Brain microvascular endothelial cell (primary cell): ENCODE results near the gene VILL.

Experiments used
- DNase-seq: peaks from one replicate; pipeline ENCODE4 v3.0.0-alpha.2; 2020
- H3K27ac ChIP-seq: fragments of 250-450 bp; sonication (Bioruptor Pico); 2 replicates; pipeline ENCODE4 v1.5.1; 2020; ENCODE audit warnings: mild to moderate bottlenecking, moderate library complexity
- H3K27me3 ChIP-seq: fragments of 250-450 bp; sonication (Bioruptor Pico); replicated peaks from 2 replicates; pipeline ENCODE4 v1.5.1; 2020; ENCODE audit warnings: mild to moderate bottlenecking
- H3K36me3 ChIP-seq: fragments of 250-450 bp; sonication (Bioruptor Pico); replicated peaks from 2 replicates; pipeline ENCODE4 v1.5.1; 2020; ENCODE audit warnings: mild to moderate bottlenecking
- H3K4me3 ChIP-seq: 2 replicates; pipeline ENCODE4 v1.5.1; 2011; ENCODE audit warnings: low read depth, mild to moderate bottlenecking, control low read depth, low read length, moderate library complexity
- CTCF ChIP-seq: IDR thresholded peaks from 2 replicates; pipeline ENCODE4 v1.5.1; 2011; ENCODE audit warnings: low read depth, mild to moderate bottlenecking, moderate library complexity, low read length, control low read depth, inconsistent platforms; ENCODE audit errors: missing control alignments
- in situ Hi-C: cut with HindIII; loops from 2 replicates; pipeline ENCODE4 v1.10.0; 2017; ENCODE audit warnings: low sequenced_read_pairs, low pct_ligation_motif_present

Gene VILL

GRCh38 chr3:38036906-38037305 is 46.3 kb downstream of the VILL start:
- no peak overlapping the region for H3K4me3 ChIP-seq
- H3K27ac ChIP-seq = no peak overlapping the region
- H3K27me3 ChIP-seq = no peaks in the 10 kb centered on the region
- no peak for TF ChIP-seq CTCF
- no peak for DNase-seq
- in situ Hi-C loops = no loop called here
- no peaks in the 10 kb centered on the region for H3K36me3 ChIP-seq

- DNase-seq = no peak
- in situ Hi-C loops = no loop called here
- no peak overlapping the region for H3K4me3 ChIP-seq
- H3K27me3 ChIP-seq = no peaks in the 10 kb centered on the region
- no peak overlapping the region for H3K27ac ChIP-seq
- no peaks in the 10 kb centered on the region for H3K36me3 ChIP-seq
- no peak for TF ChIP-seq CTCF
Observed at GRCh38 chr3:38038447-38038911, 47.9 kb downstream of the VILL start.

DNA sequence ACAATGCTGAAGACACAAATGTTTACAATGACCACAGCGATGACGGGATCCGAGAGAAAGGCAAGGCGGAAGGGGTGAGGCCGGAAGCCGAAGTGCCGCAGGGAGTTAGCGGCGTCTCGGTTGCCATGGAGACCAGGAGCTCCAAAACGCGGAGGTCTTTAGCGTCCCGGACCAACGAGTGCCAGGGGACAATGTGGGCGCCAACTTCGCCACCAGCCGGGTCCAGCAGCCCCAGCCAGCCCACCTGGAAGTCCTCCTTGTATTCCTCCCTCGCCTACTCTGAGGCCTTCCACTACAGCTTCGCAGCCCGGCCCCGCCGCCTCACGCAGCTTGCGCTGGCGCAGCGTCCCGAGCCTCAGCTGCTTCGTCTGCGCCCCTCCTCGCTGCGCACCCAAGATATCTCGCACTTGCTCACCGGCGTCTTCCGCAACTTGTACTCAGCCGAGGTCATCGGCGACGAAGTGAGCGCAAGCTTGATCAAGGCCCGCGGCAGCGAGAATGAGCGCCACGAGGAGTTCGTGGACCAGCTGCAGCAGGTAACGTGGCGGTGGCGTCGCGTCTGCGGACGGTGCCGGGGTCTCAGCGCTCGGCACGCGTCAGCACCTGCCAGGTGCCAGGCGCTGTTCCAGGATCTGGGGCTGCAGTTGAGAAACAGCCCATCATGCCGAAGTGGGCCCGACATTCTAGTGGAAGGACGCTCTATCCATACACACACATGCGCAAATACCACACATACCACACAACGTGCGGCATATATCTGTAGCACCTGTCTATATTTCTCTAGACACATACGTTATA is 48.7 kb downstream of the VILL start, which contains the start of gene DLEC1:
Gene DLEC1, plus strand, starts transcription at position 108 of the 798 bp plus-strand sequence. Its CDS starts 18 bp downstream, at position 126.
- in situ Hi-C loops = no loop called here

DNA sequence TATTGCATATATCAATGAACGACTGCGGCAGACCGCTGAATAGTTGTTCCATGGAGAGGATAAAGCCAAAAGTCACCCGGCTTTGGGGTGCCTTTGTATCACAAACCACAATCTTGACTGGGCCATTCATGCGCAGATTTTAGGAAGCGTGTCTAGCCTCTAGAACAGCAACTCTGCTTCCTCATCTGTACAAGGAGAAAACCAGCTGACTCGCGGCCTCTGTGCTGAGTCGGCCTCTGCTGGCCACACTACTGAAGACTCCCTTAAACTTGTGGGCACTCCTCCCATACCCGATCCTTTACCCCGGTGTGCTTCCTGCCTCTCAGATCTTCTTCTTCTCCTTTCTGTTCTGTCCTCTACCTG is 49.3 kb downstream of the VILL start:
- H3K27me3 ChIP-seq = no peaks in the 10 kb centered on the region
- in situ Hi-C loops = no loop called here
- H3K27ac ChIP-seq = no peak overlapping the region
- peak overlapping the region; percentile 60 for H3K4me3 ChIP-seq
- DNase-seq = peak; percentile 37
- no peaks in the 10 kb centered on the region for H3K36me3 ChIP-seq
- TF ChIP-seq CTCF = peak; percentile 48

More for the DNA sequence above, 48.7 kb downstream of the VILL start, which contains the start of gene DLEC1:
- Histone ChIP-seq H3K4me3 (peak within 1 kb of the TSS; percentile 60), H3K27ac (no peak within 1 kb of the TSS), H3K36me3 (no peaks in the 10 kb centered on the region), H3K27me3 (no peaks in the 10 kb centered on the region)
- TF ChIP-seq CTCF = no peak
- DNase-seq = peak; percentile 38

DNA sequence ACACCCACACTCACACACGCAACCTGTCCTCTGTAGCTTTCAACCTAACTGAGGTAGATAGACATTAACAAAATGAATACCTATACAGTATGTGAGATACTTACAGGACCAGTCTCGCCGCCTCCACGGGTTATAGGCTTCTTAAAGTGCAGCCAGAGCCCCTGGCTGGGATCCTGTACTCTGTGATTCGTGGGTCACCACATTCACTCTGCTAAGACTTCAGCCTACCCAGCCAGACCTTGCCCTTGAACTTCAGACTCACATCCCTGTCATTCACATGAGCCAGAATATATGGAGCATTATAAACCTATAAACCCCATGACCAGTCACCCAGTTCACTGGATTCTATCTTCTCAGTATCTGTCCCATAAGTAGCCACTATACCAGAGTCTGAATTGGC is 49.8 kb downstream of the VILL start:
- TF ChIP-seq CTCF = no peak
- no peak overlapping the region for H3K27ac ChIP-seq

More for the DNA sequence above, 49.8 kb downstream of the VILL start:
- DNase-seq = no peak
- in situ Hi-C loops = no loop called here
- Histone ChIP-seq H3K27me3 (no peaks in the 10 kb centered on the region), H3K4me3 (no peak overlapping the region), H3K36me3 (no peaks in the 10 kb centered on the region)
